PFSK-1 (cell line): Measurements from ENCODE around the gene SLC35F1.

Experiments
- FOXP2 ChIP-seq: optimal IDR thresholded peaks from 2 replicates; pipeline ENCODE3; 2011; ENCODE audit warnings: borderline replicate concordance, control low read depth, inconsistent platforms; ENCODE audit not compliant: insufficient read depth; ENCODE audit errors: extremely low read length, extremely low read depth
- POLR2AphosphoS5 ChIP-seq: IDR thresholded peaks from 2 replicates; pipeline ENCODE4 v1.6.1; 2012; ENCODE audit warnings: low read depth, mild to moderate bottlenecking, control low read depth, low read length, moderate library complexity
- SIN3A ChIP-seq: IDR thresholded peaks from 2 replicates; pipeline ENCODE4 v1.6.1; 2012; ENCODE audit warnings: mild to moderate bottlenecking, low read length, moderate library complexity, borderline replicate concordance; ENCODE audit not compliant: insufficient read depth
- TAF1 ChIP-seq: IDR thresholded peaks from 2 replicates; pipeline ENCODE4 v1.6.1; 2012; ENCODE audit warnings: low read length, control low read depth, borderline replicate concordance; ENCODE audit not compliant: insufficient read depth
- TF ChIP-seq, protein P1 (sequence below), 2 experiments: IDR thresholded peaks; 2 replicates each; pipeline versions ENCODE4 v1.6.1 to v1.8.0; 2011 to 2012; ENCODE audit warnings: low read depth in 2 of 2, low read length in 2 of 2, control low read depth in 1 of 2, inconsistent platforms in 1 of 2, mild to moderate bottlenecking in 1 of 2, moderate library complexity in 1 of 2; ENCODE audit not compliant: insufficient read depth in 1 of 2

SLC35F1 gene

DNA sequence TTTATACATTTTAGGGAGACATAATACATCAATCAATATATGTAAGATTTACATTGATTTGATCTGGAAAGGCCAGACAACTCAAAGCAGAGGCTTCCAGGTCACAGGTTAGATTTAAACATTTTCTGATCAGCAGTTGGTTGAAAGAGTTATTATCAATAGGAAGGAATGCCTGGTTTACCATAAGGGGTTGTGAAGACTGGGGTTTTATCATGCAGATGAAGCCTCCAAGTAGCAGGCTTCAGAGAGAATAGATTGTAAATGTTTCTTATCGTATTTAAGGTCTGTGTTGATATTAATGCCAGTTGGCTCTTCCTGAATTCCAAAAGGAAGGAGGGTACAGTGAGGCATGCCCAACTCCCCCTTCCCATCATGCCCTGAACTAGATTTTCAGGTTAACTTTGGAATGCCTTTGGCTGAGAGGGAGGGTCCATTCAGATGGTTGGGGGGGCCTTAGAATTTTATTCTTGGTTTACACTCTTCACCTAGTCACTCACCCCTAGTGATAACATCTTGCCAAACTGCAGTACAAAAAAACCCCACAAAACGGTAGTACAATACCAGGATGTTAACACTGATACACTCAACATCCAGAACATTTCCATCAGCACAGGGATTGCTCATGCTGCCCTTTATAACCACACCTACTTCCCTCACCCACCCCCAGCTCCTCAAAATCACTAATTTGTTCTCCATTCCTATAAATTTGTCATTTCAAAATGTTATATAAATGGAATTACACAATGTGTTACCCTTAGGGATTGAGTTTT, 381.5 kb downstream of the SLC35F1 start:
- no peak for TF ChIP-seq FOXP2
- TF ChIP-seq SIN3A = no peak
- TF ChIP-seq POLR2AphosphoS5 = no peak

DNA sequence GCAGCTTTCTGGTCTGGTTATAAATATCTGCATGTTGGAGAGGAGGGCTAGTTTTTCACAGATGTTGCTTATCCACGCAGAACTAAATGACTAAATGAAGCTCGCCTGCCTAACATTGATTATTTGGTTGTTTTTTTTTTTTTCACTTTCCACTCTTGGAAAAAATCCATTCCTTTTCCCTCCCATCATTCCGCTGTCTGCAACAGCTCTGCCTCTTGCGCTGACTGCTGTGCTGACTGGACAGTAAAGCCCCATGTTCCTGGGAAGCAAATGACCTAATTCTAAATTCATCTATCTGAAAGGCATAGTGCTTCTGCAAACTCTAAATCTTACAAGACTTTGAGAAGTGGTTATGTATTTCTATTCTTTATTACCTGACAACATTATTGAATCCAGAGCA, 385.5 kb downstream of the SLC35F1 start:
- no peak for TF ChIP-seq TAF1
- no peak for TF ChIP-seq POLR2AphosphoS5
- TF ChIP-seq FOXP2 = no peak
- TF ChIP-seq, protein P1, sequence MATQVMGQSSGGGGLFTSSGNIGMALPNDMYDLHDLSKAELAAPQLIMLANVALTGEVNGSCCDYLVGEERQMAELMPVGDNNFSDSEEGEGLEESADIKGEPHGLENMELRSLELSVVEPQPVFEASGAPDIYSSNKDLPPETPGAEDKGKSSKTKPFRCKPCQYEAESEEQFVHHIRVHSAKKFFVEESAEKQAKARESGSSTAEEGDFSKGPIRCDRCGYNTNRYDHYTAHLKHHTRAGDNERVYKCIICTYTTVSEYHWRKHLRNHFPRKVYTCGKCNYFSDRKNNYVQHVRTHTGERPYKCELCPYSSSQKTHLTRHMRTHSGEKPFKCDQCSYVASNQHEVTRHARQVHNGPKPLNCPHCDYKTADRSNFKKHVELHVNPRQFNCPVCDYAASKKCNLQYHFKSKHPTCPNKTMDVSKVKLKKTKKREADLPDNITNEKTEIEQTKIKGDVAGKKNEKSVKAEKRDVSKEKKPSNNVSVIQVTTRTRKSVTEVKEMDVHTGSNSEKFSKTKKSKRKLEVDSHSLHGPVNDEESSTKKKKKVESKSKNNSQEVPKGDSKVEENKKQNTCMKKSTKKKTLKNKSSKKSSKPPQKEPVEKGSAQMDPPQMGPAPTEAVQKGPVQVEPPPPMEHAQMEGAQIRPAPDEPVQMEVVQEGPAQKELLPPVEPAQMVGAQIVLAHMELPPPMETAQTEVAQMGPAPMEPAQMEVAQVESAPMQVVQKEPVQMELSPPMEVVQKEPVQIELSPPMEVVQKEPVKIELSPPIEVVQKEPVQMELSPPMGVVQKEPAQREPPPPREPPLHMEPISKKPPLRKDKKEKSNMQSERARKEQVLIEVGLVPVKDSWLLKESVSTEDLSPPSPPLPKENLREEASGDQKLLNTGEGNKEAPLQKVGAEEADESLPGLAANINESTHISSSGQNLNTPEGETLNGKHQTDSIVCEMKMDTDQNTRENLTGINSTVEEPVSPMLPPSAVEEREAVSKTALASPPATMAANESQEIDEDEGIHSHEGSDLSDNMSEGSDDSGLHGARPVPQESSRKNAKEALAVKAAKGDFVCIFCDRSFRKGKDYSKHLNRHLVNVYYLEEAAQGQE (IDR thresholded peaks at IDR 0.05; ENCODE audit: insufficient read depth in 1 of 2, low read depth in 2 of 2, low read length in 2 of 2) = no peak
- TF ChIP-seq SIN3A = no peak

DNA sequence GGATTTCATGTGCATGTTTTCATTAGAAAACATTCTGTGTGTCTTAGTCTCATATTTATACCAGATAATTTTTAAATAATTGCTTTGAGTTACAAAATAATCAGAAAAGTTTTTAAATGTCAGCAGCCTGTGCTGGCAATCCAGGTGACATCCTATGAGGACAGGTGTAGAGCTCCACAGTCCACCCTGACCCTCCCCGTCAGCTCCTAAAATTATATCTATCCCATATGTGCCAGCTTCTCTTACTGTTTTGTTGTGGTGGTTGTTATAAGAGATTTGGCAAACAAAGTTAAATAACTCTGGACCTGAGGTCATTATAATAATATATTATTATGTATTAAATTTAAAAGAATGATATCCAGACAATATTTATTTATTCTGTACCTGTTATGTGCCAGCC, 387.8 kb downstream of the SLC35F1 start:
- no peak for TF ChIP-seq SIN3A
- TF ChIP-seq FOXP2 = no peak
- TF ChIP-seq, protein P1 (IDR thresholded peaks at IDR 0.05; ENCODE audit: insufficient read depth in 1 of 2, low read depth in 2 of 2, low read length in 2 of 2) = no peak
- no peak for TF ChIP-seq TAF1
- no peak for TF ChIP-seq POLR2AphosphoS5

DNA sequence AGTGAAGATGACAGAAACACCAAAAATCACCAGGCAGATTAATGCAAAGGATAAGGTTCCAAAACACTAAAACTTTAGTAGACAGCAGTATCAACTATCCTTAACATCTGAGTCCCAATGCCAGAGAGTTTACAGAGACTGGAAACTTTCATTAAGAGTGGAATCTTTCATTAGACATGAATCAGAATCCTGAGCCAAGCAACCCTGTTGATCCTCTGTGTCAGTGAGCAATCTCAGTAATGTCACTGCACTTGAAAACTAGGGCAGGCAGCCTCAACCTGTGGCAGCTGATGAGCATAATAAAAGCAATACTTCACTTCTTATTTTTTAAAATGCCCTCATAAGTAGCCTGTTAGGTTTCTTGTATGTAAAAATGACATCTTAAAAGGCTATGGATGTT, 388.3 kb downstream of the SLC35F1 start:
- no peak for TF ChIP-seq TAF1
- TF ChIP-seq POLR2AphosphoS5 = no peak
- TF ChIP-seq, protein P1 (IDR thresholded peaks at IDR 0.05; ENCODE audit: insufficient read depth in 1 of 2, low read depth in 2 of 2, low read length in 2 of 2) = no peak
- TF ChIP-seq SIN3A = no peak
- TF ChIP-seq FOXP2 = no peak

DNA sequence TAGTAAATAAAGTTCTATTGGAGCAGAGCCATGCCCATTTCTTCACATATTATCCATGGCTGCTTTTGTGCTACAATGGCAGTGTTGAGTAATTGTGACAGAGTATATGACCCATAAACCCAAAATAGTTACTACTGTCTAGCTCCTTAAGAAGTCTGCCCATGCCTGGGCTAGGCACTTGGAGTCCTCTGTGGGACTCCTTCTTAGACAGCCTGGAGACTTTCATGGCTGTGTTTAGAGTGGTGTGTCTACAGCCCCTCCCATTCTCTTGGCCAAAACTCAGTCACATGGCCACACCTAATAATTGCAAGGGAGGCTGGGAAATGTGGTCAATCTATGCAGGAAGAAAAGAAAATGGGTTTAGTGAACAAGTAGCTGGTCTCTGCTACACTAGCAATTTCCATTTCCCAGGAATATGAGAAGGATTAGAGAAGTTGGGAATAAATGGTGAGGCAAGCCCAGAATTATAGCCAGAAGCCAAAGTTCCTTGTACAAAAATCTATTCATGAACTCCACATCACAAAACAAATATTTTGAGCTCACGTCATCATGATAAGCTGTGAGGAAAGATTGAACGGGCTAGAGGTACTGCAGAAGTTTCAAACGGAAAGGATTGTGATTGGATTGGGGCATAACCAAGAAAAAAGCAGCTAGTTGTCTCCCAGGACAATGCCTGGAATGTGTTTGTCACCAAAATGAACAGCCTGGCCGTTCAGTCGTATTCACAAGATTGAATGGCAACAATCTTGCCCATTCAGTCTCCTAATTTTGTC, 389.3 kb downstream of the SLC35F1 start:
- TF ChIP-seq SIN3A (no peak), FOXP2 (no peak), POLR2AphosphoS5 (no peak), TAF1 (no peak)
- TF ChIP-seq, protein P1 (IDR thresholded peaks at IDR 0.05; ENCODE audit: insufficient read depth in 1 of 2, low read depth in 2 of 2, low read length in 2 of 2) = no peak
